Measurements from ENCODE around the gene CRYZ. TPM values are rescaled to one million over a fixed set of nuclear protein-coding genes. Genes with fewer than 3 reads are reported as not detected.
"Not testable (repeated sequence)": the region's sequence is repeated elsewhere in the genome, so short reads cannot be mapped to it uniquely, and the experiment has no call there.

Gene CRYZ
- total RNA-seq, 1 donor = 35.1 TPM

- no peak overlapping the region for H3K27ac ChIP-seq (ENCODE audit: low read depth, low read length)
- no peaks in the 10 kb centered on the region for H3K27me3 ChIP-seq (ENCODE audit: insufficient read depth, low read length)
- no peak for DNase-seq (ENCODE audit: insufficient read length, low spot score, missing footprints)
- no peaks in the 10 kb centered on the region for H3K4me1 ChIP-seq (ENCODE audit: insufficient read depth, low read length)
- no peak overlapping the region for H3K4me3 ChIP-seq (ENCODE audit: insufficient read depth, low read length)
- H3K36me3 ChIP-seq (ENCODE audit: insufficient read depth, low read length) = peaks cover 32% of the 10 kb centered on the region
- no peak overlapping the region for H3K4me2 ChIP-seq (ENCODE audit: insufficient read depth, low read length)
- no peaks in the 10 kb centered on the region for H3K9me3 ChIP-seq (ENCODE audit: low read depth, low read length)
- no peak overlapping the region for H2AFZ ChIP-seq (ENCODE audit: low read length)
- H3K79me2 ChIP-seq (ENCODE audit: insufficient read depth, low read length) = no peaks in the 10 kb centered on the region
- H4K20me1 ChIP-seq (ENCODE audit: insufficient read depth, low read length) = no peaks in the 10 kb centered on the region
- TF ChIP-seq CTCF (IDR thresholded peaks at IDR 0.05; ENCODE audit: extremely low read depth, low read depth, low read length) = no peak
Observed at GRCh38 chr1:74755475-74755874, 22.6 kb upstream of the CRYZ start.

GRCh38 chr1:74753104-74753503 is 20.3 kb upstream of the CRYZ start:
- H3K4me3 ChIP-seq (ENCODE audit: insufficient read depth, low read length) = no peak overlapping the region
- H3K27ac ChIP-seq (ENCODE audit: low read depth, low read length) = no peak overlapping the region
- peaks cover 26% of the 10 kb centered on the region for H3K36me3 ChIP-seq (ENCODE audit: insufficient read depth, low read length)

GRCh38 chr1:74748960-74749359 is 16.1 kb upstream of the CRYZ start:
- Histone ChIP-seq H4K20me1 (ENCODE audit: insufficient read depth, low read length) (no peaks in the 10 kb centered on the region), H3K27me3 (ENCODE audit: insufficient read depth, low read length) (no peaks in the 10 kb centered on the region), H3K27ac (ENCODE audit: low read depth, low read length) (no peak overlapping the region), H3K36me3 (ENCODE audit: insufficient read depth, low read length) (peaks cover 23% of the 10 kb centered on the region), H3K9me3 (ENCODE audit: low read depth, low read length) (no peaks in the 10 kb centered on the region), H3K4me3 (ENCODE audit: insufficient read depth, low read length) (no peak overlapping the region), H2AFZ (ENCODE audit: low read length) (no peak overlapping the region), H3K4me2 (ENCODE audit: insufficient read depth, low read length) (no peak overlapping the region), H3K4me1 (ENCODE audit: insufficient read depth, low read length) (no peaks in the 10 kb centered on the region), H3K79me2 (ENCODE audit: insufficient read depth, low read length) (no peaks in the 10 kb centered on the region)
- no peak for TF ChIP-seq CTCF (IDR thresholded peaks at IDR 0.05; ENCODE audit: extremely low read depth, low read depth, low read length)
- DNase-seq (ENCODE audit: insufficient read length, low spot score, missing footprints) = no peak

More at GRCh38 chr1:74753104-74753503, 20.3 kb upstream of the CRYZ start:
- Histone ChIP-seq H3K4me1 (ENCODE audit: insufficient read depth, low read length) (no peaks in the 10 kb centered on the region), H4K20me1 (ENCODE audit: insufficient read depth, low read length) (no peaks in the 10 kb centered on the region), H3K4me2 (ENCODE audit: insufficient read depth, low read length) (no peak overlapping the region), H3K79me2 (ENCODE audit: insufficient read depth, low read length) (no peaks in the 10 kb centered on the region), H3K27me3 (ENCODE audit: insufficient read depth, low read length) (no peaks in the 10 kb centered on the region), H3K9me3 (ENCODE audit: low read depth, low read length) (no peaks in the 10 kb centered on the region), H2AFZ (ENCODE audit: low read length) (no peak overlapping the region)
- no peak for DNase-seq (ENCODE audit: insufficient read length, low spot score, missing footprints)
- no peak for TF ChIP-seq CTCF (IDR thresholded peaks at IDR 0.05; ENCODE audit: extremely low read depth, low read depth, low read length)

GRCh38 chr1:74745247-74745646 is 12.4 kb upstream of the CRYZ start:
- peaks cover 22% of the 10 kb centered on the region for H3K36me3 ChIP-seq (ENCODE audit: insufficient read depth, low read length)
- not testable (repeated sequence) for H3K27me3 ChIP-seq (ENCODE audit: insufficient read depth, low read length); H3K4me2 ChIP-seq (ENCODE audit: insufficient read depth, low read length); H3K27ac ChIP-seq (ENCODE audit: low read depth, low read length); H3K4me3 ChIP-seq (ENCODE audit: insufficient read depth, low read length); H3K4me1 ChIP-seq (ENCODE audit: insufficient read depth, low read length); DNase-seq (ENCODE audit: insufficient read length, low spot score, missing footprints); H3K9me3 ChIP-seq (ENCODE audit: low read depth, low read length); H4K20me1 ChIP-seq (ENCODE audit: insufficient read depth, low read length); H2AFZ ChIP-seq (ENCODE audit: low read length); H3K79me2 ChIP-seq (ENCODE audit: insufficient read depth, low read length)

- H3K27ac ChIP-seq (ENCODE audit: low read depth, low read length); H3K4me1 ChIP-seq (ENCODE audit: insufficient read depth, low read length); DNase-seq (ENCODE audit: insufficient read length, low spot score, missing footprints); H4K20me1 ChIP-seq (ENCODE audit: insufficient read depth, low read length); H3K4me3 ChIP-seq (ENCODE audit: insufficient read depth, low read length); H3K79me2 ChIP-seq (ENCODE audit: insufficient read depth, low read length); H2AFZ ChIP-seq (ENCODE audit: low read length); H3K9me3 ChIP-seq (ENCODE audit: low read depth, low read length); H3K4me2 ChIP-seq (ENCODE audit: insufficient read depth, low read length); H3K27me3 ChIP-seq (ENCODE audit: insufficient read depth, low read length): not testable (repeated sequence)
- peaks cover 36% of the 10 kb centered on the region for H3K36me3 ChIP-seq (ENCODE audit: insufficient read depth, low read length)
Observed at GRCh38 chr1:74740307-74740980, 7.6 kb upstream of the CRYZ start.
